GM12878 (cell line): ENCODE results near the gene RNU1-2. TPM values are rescaled to one million over a fixed set of nuclear protein-coding genes. Genes with fewer than 3 reads are reported as not detected.

Experiments used
- ATF7 ChIP-seq: fragments of 450-650 bp; IDR thresholded peaks from 2 replicates; pipeline ENCODE4 v1.6.1; 2016; ENCODE audit warnings: low read depth, mild to moderate bottlenecking
- BACH1 ChIP-seq: fragments of 450-650 bp; IDR thresholded peaks from 2 replicates; pipeline ENCODE4 v1.6.1; 2017; ENCODE audit warnings: mild to moderate bottlenecking, borderline replicate concordance
- CEBPB ChIP-seq, 2 experiments: fragments of 150-350 bp in 1 of 2; IDR thresholded peaks; 2 replicates each; pipeline ENCODE4 v1.6.1; 2012 to 2014; ENCODE audit warnings: low read depth in 2 of 2, low read length in 2 of 2, borderline replicate concordance in 1 of 2, inconsistent platforms in 1 of 2
- HCFC1 ChIP-seq: fragments of 150-350 bp; IDR thresholded peaks from 2 replicates; pipeline ENCODE4 v1.6.1; 2014; ENCODE audit warnings: low read length
- KLF5 ChIP-seq: fragments of 450-650 bp; IDR thresholded peaks from 2 replicates; pipeline ENCODE4 v1.6.1; 2014; ENCODE audit warnings: mild to moderate bottlenecking; ENCODE audit not compliant: partially characterized antibody
- NFYB ChIP-seq: IDR thresholded peaks from 2 replicates; pipeline ENCODE4 v1.6.1; 2011; ENCODE audit warnings: low read depth, mild to moderate bottlenecking, low read length, improper control_type of control experiment, moderate library complexity; ENCODE audit not compliant: insufficient read depth
- NR2C1 ChIP-seq: fragments of 450-650 bp; IDR thresholded peaks from 2 replicates; pipeline ENCODE4 v1.6.1; 2017; ENCODE audit warnings: antibody characterized with exemption, mild to moderate bottlenecking, moderate library complexity
- NR2F1 ChIP-seq: fragments of 450-650 bp; conservative IDR thresholded peaks from 2 replicates; pipeline ENCODE4 v1.6.1; 2017; ENCODE audit warnings: mild to moderate bottlenecking
- PML ChIP-seq: IDR thresholded peaks from 2 replicates; pipeline ENCODE4 v1.6.1; 2012; ENCODE audit warnings: low read length, inconsistent platforms
- RUNX3 ChIP-seq: IDR thresholded peaks from 2 replicates; pipeline ENCODE4 v1.6.1; 2012; ENCODE audit warnings: low read length, inconsistent platforms
- SIX5 ChIP-seq: IDR thresholded peaks from 2 replicates; pipeline ENCODE4 v1.6.1; 2011; ENCODE audit warnings: mild to moderate bottlenecking, low read depth, low read length, moderate library complexity; ENCODE audit not compliant: severe bottlenecking
- SMAD1 ChIP-seq: fragments of 450-650 bp; IDR thresholded peaks from 2 replicates; pipeline ENCODE4 v1.6.1; 2018; ENCODE audit warnings: mild to moderate bottlenecking, low read depth; ENCODE audit not compliant: partially characterized antibody
- SMAD5 ChIP-seq: IDR thresholded peaks from 2 replicates; pipeline ENCODE4 v1.6.1; 2016; ENCODE audit warnings: antibody characterized with exemption, low read depth
- TARDBP ChIP-seq: IDR thresholded peaks from 2 replicates; pipeline ENCODE4 v1.6.1; 2016; ENCODE audit warnings: borderline replicate concordance
- TCF12 ChIP-seq: IDR thresholded peaks from 2 replicates; pipeline ENCODE4 v1.6.1; 2011; ENCODE audit warnings: low read depth, mild to moderate bottlenecking, low read length
- YY1 ChIP-seq: IDR thresholded peaks from 2 replicates; pipeline ENCODE4 v1.6.1; 2011; ENCODE audit warnings: low read depth, mild to moderate bottlenecking, low read length
- polyA plus RNA-seq, 11 experiments: library from polyadenylated mRNA; depleted of rRNA in 4 of 11; unstranded in 6 of 11; stranded (reverse) in 5 of 11; fragments of >200 nt; fragmentation: Nextera tagmentation in 4 of 11; fragmentation: Illumina TruSeq in 1 of 11; extraction: Ambion mirVana in 4 of 11; extraction: Trizol in 1 of 11; gene quantifications; 1 replicate in 1 of 11; 2 replicates in 10 of 11; pipeline versions ENCODE4 v1.2.1 to v1.2.3, GENCODE V29; 2011 to 2016; ENCODE audit warnings: inconsistent platforms in 2 of 11, missing spikeins in 2 of 11, low read depth in 1 of 11
- total RNA-seq, 4 experiments: library from RNA; depleted of rRNA in 3 of 4; stranded (reverse); fragments of >200 nt in 3 of 4; fragmentation: Illumina TruSeq in 1 of 4; extraction: Trizol in 1 of 4; gene quantifications; 2 replicates each; pipeline versions ENCODE4 v1.2.1 to v1.2.3, GENCODE V29; 2013 to 2021
- TF ChIP-seq, protein P1 (sequence below): fragments of 450-650 bp; IDR thresholded peaks from 2 replicates; pipeline ENCODE4 v1.6.1; 2016; ENCODE audit warnings: mild to moderate bottlenecking
- TF ChIP-seq, protein P2 (sequence below): fragments of 450-650 bp; IDR thresholded peaks from 2 replicates; pipeline ENCODE4 v1.6.1; 2016; ENCODE audit warnings: mild to moderate bottlenecking
- TF ChIP-seq, protein P3 (sequence below): fragments of 450-650 bp; formaldehyde crosslinking; IDR thresholded peaks from 2 replicates; pipeline ENCODE4 v1.4.0; 2020; ENCODE audit warnings: mild to moderate bottlenecking, moderate library complexity
- TF ChIP-seq, protein P4 (sequence below): IDR thresholded peaks from 2 replicates; pipeline ENCODE4 v1.6.1; 2011; ENCODE audit warnings: borderline replicate concordance, low read depth, mild to moderate bottlenecking, moderate library complexity, low read length; ENCODE audit not compliant: insufficient read depth, poor library complexity, severe bottlenecking

RNU1-2 gene
- total and polyA plus RNA-seq, 10 of the 15 experiments (the other 5 are each of a cell fraction or from before 2014, with no cell fraction given): under 0.01 to 20,946 (median 4.7) TPM; not detected in 2

DNA sequence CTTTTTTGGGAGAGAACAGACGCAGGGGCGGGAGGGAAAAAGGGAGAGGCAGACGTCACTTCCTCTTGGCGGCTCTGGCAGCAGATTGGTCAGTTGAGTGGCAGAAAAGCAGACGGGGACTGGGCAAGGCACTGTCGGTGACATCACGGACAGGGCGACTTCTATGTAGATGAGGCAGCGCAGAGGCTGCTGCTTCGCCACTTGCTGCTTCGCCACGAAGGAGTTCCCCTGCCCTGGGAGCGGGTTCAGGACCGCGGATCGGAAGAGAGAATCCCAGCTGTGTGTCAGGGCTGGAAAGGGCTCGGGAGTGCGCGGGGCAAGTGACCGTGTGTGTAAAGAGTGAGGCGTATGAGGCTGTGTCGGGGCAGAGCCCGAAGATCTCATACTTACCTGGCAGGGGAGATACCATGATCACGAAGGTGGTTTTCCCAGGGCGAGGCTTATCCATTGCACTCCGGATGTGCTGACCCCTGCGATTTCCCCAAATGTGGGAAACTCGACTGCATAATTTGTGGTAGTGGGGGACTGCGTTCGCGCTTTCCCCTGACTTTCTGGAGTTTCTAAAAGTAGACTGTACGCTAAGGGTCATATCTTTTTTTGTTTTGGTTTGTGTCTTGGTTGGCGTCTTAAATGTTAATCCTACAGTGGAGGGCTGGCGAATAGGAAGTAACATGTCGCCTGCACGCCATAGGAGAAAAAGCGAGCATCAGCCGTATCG is at the start of gene RNU1-2 (continued):
- TF ChIP-seq, protein P1, sequence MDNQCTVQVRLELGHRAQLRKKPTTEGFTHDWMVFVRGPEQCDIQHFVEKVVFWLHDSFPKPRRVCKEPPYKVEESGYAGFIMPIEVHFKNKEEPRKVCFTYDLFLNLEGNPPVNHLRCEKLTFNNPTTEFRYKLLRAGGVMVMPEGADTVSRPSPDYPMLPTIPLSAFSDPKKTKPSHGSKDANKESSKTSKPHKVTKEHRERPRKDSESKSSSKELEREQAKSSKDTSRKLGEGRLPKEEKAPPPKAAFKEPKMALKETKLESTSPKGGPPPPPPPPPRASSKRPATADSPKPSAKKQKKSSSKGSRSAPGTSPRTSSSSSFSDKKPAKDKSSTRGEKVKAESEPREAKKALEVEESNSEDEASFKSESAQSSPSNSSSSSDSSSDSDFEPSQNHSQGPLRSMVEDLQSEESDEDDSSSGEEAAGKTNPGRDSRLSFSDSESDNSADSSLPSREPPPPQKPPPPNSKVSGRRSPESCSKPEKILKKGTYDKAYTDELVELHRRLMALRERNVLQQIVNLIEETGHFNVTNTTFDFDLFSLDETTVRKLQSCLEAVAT: peak; percentile 65; the same call in 1 of the 2 replicates
- TF ChIP-seq TCF12 (0 out of 2 replicates have a peak, but pooled peaks have one; percentile 59), CEBPB (IDR thresholded peaks at IDR 0.05; ENCODE audit: borderline replicate concordance in 1 of 2, low read depth in 2 of 2, low read length in 2 of 2) (peak in 1 of 2 experiments; percentile 67; a peak in 1 of 4 replicates), BACH1 (peak; percentile 97), SMAD5 (peak; percentile 100), YY1 (peak; percentile 81), NR2C1 (peak; percentile 8; the same call in 1 of the 2 replicates), TARDBP (peak; percentile 83; the same call in 1 of the 2 replicates), NFYB (peak; percentile 71; the same call in 1 of the 2 replicates), HCFC1 (peak; percentile 37), PML (peak; percentile 100), RUNX3 (peak; percentile 59), ATF7 (peak; percentile 53; the same call in 1 of the 2 replicates), NR2F1 (peak; percentile 46), SIX5 (peak; percentile 34), KLF5 (peak; percentile 53), SMAD1 (peak; percentile 98)
- TF ChIP-seq, protein P2, sequence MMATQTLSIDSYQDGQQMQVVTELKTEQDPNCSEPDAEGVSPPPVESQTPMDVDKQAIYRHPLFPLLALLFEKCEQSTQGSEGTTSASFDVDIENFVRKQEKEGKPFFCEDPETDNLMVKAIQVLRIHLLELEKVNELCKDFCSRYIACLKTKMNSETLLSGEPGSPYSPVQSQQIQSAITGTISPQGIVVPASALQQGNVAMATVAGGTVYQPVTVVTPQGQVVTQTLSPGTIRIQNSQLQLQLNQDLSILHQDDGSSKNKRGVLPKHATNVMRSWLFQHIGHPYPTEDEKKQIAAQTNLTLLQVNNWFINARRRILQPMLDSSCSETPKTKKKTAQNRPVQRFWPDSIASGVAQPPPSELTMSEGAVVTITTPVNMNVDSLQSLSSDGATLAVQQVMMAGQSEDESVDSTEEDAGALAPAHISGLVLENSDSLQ: peak; percentile 84
- TF ChIP-seq, protein P3, sequence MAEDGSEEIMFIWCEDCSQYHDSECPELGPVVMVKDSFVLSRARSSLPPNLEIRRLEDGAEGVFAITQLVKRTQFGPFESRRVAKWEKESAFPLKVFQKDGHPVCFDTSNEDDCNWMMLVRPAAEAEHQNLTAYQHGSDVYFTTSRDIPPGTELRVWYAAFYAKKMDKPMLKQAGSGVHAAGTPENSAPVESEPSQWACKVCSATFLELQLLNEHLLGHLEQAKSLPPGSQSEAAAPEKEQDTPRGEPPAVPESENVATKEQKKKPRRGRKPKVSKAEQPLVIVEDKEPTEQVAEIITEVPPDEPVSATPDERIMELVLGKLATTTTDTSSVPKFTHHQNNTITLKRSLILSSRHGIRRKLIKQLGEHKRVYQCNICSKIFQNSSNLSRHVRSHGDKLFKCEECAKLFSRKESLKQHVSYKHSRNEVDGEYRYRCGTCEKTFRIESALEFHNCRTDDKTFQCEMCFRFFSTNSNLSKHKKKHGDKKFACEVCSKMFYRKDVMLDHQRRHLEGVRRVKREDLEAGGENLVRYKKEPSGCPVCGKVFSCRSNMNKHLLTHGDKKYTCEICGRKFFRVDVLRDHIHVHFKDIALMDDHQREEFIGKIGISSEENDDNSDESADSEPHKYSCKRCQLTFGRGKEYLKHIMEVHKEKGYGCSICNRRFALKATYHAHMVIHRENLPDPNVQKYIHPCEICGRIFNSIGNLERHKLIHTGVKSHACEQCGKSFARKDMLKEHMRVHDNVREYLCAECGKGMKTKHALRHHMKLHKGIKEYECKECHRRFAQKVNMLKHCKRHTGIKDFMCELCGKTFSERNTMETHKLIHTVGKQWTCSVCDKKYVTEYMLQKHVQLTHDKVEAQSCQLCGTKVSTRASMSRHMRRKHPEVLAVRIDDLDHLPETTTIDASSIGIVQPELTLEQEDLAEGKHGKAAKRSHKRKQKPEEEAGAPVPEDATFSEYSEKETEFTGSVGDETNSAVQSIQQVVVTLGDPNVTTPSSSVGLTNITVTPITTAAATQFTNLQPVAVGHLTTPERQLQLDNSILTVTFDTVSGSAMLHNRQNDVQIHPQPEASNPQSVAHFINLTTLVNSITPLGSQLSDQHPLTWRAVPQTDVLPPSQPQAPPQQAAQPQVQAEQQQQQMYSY (CRISPR knock-in tag): peak; percentile 83
- TF ChIP-seq, protein P4, sequence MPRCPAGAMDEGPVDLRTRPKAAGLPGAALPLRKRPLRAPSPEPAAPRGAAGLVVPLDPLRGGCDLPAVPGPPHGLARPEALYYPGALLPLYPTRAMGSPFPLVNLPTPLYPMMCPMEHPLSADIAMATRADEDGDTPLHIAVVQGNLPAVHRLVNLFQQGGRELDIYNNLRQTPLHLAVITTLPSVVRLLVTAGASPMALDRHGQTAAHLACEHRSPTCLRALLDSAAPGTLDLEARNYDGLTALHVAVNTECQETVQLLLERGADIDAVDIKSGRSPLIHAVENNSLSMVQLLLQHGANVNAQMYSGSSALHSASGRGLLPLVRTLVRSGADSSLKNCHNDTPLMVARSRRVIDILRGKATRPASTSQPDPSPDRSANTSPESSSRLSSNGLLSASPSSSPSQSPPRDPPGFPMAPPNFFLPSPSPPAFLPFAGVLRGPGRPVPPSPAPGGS: peak; percentile 66
